ENCODE measurements around the gene DENND1C.

DNA sequence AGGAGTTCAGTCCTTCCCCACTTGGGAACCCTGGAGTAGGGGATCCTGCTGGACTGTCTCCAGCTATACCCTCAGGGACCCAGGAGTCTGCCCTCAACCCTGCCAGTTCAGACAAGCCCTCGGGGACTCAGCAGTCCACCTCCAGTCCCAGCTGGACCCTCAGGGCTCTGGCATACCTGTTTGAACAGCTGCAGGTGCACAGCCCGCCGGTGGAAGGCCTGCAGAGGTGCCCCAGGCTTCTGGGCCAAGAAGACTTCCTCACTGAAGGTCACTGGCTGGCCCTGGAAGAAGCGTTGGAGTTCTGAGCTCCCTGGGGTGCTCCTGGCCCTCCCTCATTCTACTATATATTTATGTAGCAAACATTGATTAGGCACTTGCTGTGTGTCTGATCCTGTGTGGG lies 8.9 kb downstream of the DENND1C start:
- TF ChIP-seq, protein P1, sequence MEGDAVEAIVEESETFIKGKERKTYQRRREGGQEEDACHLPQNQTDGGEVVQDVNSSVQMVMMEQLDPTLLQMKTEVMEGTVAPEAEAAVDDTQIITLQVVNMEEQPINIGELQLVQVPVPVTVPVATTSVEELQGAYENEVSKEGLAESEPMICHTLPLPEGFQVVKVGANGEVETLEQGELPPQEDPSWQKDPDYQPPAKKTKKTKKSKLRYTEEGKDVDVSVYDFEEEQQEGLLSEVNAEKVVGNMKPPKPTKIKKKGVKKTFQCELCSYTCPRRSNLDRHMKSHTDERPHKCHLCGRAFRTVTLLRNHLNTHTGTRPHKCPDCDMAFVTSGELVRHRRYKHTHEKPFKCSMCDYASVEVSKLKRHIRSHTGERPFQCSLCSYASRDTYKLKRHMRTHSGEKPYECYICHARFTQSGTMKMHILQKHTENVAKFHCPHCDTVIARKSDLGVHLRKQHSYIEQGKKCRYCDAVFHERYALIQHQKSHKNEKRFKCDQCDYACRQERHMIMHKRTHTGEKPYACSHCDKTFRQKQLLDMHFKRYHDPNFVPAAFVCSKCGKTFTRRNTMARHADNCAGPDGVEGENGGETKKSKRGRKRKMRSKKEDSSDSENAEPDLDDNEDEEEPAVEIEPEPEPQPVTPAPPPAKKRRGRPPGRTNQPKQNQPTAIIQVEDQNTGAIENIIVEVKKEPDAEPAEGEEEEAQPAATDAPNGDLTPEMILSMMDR (IDR thresholded peaks at IDR 0.05; ENCODE audit: low read length), result no peak
- TF ChIP-seq EZH2 (IDR thresholded peaks at IDR 0.05; ENCODE audit: borderline replicate concordance, low read length), result no peak
